Testis (tissue), 2 donors: ENCODE data around the gene GJA5.

Experiments
- POLR2A ChIP-seq: fragments of 450-650 bp; IDR thresholded peaks from one replicate; pipeline ENCODE4 v1.6.1; 2017; ENCODE audit warnings: antibody characterized with exemption, mild to moderate bottlenecking, moderate library complexity
- TF ChIP-seq, protein P1 (sequence below), 3 experiments: fragments of 450-650 bp in 2 of 3; fragments of 200-600 bp in 1 of 3; sonication (generic) in 1 of 3; IDR thresholded peaks; one replicate each; pipeline ENCODE4 v1.5.1; 2016 to 2019; ENCODE audit warnings: antibody characterized with exemption in 3 of 3, mild to moderate bottlenecking in 2 of 3, moderate library complexity in 1 of 3

- TF ChIP-seq, protein P1, sequence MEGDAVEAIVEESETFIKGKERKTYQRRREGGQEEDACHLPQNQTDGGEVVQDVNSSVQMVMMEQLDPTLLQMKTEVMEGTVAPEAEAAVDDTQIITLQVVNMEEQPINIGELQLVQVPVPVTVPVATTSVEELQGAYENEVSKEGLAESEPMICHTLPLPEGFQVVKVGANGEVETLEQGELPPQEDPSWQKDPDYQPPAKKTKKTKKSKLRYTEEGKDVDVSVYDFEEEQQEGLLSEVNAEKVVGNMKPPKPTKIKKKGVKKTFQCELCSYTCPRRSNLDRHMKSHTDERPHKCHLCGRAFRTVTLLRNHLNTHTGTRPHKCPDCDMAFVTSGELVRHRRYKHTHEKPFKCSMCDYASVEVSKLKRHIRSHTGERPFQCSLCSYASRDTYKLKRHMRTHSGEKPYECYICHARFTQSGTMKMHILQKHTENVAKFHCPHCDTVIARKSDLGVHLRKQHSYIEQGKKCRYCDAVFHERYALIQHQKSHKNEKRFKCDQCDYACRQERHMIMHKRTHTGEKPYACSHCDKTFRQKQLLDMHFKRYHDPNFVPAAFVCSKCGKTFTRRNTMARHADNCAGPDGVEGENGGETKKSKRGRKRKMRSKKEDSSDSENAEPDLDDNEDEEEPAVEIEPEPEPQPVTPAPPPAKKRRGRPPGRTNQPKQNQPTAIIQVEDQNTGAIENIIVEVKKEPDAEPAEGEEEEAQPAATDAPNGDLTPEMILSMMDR (IDR thresholded peaks at IDR 0.05): no peak
- no peak for TF ChIP-seq POLR2A
These were observed 9.1 kb downstream of the GJA5 start for GRCh38 chr1:147751346-147751745.
